GM11168 (cell line): ENCODE results near the gene C17orf67.

Experiments used
- in situ Hi-C: fragments of 300-500 bp; cut with MboI; formaldehyde crosslinking; loops from one replicate; pipeline ENCODE4 v1.12.0; 2022; ENCODE audit warnings: low sequenced_read_pairs; ENCODE audit not compliant: unreplicated experiment

The C17orf67 gene

GRCh38 chr17:56833809-56834379 is at the start of gene C17orf67, which contains the start of gene DGKE:
TSS of gene C17orf67 (minus strand) at chr17:56833920. CDS start at chr17:56815810, 18,110 bp downstream.
TSS of gene DGKE (plus strand) at chr17:56834151. CDS start at chr17:56834796, 645 bp downstream.
- in situ Hi-C loops: no loop called here

GRCh38 chr17:56881685-56882295 is 48.1 kb upstream of the C17orf67 start:
- in situ Hi-C loops: no loop called here

GRCh38 chr17:56880571-56880970 is 46.9 kb upstream of the C17orf67 start:
- in situ Hi-C loops: no loop called here

GRCh38 chr17:56880133-56880532 is 46.4 kb upstream of the C17orf67 start:
- in situ Hi-C loops: no loop called here

- in situ Hi-C loops: no loop called here
These were observed 45.6 kb upstream of the C17orf67 start for GRCh38 chr17:56879280-56879679.

GRCh38 chr17:56876766-56877179 is 43.1 kb upstream of the C17orf67 start:
- in situ Hi-C loops: no loop called here

GRCh38 chr17:56870081-56870651 is 36.4 kb upstream of the C17orf67 start:
- in situ Hi-C loops: no loop called here

GRCh38 chr17:56868716-56869115 is 35.0 kb upstream of the C17orf67 start:
- in situ Hi-C loops: no loop called here

- in situ Hi-C loops: no loop called here
These were observed 34.2 kb upstream of the C17orf67 start for GRCh38 chr17:56867948-56868376.

GRCh38 chr17:56866496-56866895 is 32.8 kb upstream of the C17orf67 start:
- in situ Hi-C loops: no loop called here

- in situ Hi-C loops: no loop called here
These were observed 32.4 kb upstream of the C17orf67 start for GRCh38 chr17:56866076-56866475.

GRCh38 chr17:56863974-56864373 is 30.3 kb upstream of the C17orf67 start:
- in situ Hi-C loops: no loop called here

GRCh38 chr17:56861899-56862298 is 28.2 kb upstream of the C17orf67 start:
- in situ Hi-C loops: no loop called here

- in situ Hi-C loops: no loop called here
These were observed 17.3 kb upstream of the C17orf67 start for GRCh38 chr17:56851008-56851407.

- in situ Hi-C loops: no loop called here
These were observed 16.9 kb upstream of the C17orf67 start for GRCh38 chr17:56850591-56850990.

- in situ Hi-C loops: no loop called here
These were observed 15.4 kb upstream of the C17orf67 start for GRCh38 chr17:56849131-56849530.

- in situ Hi-C loops: no loop called here
These were observed 13.4 kb upstream of the C17orf67 start for GRCh38 chr17:56847106-56847505.

- in situ Hi-C loops: no loop called here
These were observed 12.2 kb upstream of the C17orf67 start for GRCh38 chr17:56845934-56846333.

GRCh38 chr17:56842577-56842976 is 8.9 kb upstream of the C17orf67 start:
- in situ Hi-C loops: no loop called here

- in situ Hi-C loops: no loop called here
These were observed 5.0 kb upstream of the C17orf67 start for GRCh38 chr17:56838687-56839086.

- in situ Hi-C loops: no loop called here
These were observed 1.5 kb upstream of the C17orf67 start for GRCh38 chr17:56835264-56835585.
